ENCODE data around the gene CLDN4.

The CLDN4 gene

DNA sequence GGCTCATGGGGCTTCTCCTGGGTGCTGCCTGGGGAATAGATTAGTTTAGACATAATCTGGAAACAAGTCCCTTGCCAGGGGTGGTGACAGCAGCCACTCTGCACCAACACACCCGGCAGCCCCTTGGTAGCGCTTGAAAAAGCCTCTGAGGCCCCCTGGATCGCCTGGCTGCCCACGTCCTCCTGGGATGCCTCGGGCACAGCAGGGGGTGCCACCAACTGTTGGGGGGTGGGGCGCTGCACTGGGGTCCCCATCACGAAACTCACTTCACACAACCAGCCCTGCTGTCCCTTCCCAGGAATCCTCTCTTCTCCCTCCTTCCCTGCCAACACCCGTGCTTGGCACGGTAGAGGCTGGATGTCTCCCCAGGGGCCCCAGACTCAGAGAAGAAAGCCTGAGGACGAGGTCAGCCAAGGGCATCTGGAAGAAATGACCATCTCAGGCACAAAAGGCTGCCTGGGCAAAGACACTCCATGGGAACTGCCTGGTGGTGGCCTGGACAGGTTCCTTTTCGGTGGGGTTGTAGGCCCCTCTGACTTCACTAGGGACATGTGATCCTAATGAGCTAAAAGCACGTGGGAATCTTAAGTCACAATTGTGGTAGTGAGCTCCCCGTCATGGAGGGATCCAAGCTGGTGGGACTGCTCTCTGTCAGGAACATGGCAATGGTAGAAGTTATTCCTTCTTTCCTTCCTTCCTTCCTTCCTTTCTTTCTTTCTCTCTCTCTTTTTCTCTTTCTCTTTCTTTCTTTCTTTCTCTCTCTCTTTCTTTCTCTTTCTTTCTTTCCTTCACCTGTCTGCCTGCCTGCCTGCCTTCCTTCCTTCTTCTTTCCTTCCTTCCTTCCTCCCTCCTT, 41.5 kb downstream of the CLDN4 start:
- no peak for DNase-seq (ENCODE audit: low read depth in 3 of 3)

DNA sequence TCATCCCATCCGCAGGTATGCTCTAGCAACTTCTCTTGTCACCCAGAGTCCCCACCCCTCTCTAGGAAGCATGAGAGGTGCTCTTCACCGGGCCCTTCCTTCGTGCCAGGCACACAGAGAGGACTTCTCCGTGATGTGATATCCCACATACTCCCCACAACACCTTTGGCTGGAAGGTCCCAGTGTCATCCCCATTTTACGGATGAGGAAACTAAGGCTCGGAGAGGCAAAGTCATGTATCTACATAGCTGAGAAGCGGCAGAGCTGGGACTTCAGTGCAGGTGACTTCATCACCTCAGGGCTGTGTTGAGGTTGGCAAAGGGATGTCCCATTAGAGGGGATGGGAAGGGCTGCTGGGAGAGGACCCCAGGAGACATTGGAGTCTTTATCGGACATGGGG, 45.6 kb downstream of the CLDN4 start:
- DNase-seq (ENCODE audit: low read depth in 3 of 3): no peak

DNA sequence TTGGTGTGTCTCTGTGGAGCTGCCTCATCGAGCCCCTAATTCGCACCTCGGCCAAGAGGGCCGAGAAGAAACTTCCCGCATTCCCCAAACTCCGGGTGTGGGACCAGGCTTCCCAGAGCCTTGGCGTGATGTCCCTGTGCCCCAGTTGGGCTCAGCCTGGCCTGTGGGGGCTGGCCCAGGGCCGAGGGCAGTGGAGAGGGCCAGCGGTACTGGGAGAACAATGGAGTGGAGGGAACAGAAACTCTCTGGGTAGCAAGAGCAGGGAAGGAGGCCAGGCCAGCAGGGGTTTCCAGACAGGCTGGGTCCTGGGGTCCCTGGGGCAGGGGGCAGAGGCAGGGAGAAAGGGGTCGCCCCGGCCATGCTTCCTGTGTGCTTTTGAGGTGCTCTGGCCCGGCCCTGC, 46.2 kb downstream of the CLDN4 start:
- DNase-seq (ENCODE audit: low read depth in 3 of 3): no peak

DNA sequence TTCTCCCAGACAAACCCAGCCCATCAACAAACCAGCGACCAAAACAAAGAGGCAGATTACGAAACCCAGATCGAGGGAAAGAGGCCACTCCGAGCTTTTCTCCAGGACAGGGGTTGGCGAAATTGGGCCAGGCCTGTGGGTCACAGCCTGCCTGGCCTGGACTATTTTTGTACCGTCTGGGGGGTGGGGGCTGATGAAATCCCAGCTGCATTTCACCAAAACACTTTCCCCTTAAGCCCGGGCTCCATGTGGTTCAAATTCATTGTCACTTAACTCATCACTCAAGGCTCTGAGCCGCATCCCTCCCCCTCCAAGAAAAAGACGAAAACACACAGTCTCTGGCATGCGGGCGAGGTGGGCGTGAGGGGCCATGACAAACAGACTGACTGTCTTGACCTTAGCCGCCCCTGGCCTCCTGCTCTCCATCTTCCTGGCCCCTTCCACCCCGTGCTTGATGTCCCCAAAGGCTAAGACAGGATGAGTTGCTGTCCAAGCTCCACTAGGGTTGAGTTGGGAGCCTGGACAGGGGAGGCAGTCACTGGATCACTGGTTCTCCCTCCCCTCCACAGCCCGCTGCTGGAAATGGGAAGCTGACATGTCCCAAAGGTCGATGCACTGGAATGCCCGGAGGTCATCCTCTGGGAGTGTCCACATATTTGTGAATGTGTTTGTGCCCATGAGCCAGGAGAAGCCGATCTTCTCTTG, 49.3 kb downstream of the CLDN4 start:
- DNase-seq (ENCODE audit: low read depth in 3 of 3): no peak

DNA sequence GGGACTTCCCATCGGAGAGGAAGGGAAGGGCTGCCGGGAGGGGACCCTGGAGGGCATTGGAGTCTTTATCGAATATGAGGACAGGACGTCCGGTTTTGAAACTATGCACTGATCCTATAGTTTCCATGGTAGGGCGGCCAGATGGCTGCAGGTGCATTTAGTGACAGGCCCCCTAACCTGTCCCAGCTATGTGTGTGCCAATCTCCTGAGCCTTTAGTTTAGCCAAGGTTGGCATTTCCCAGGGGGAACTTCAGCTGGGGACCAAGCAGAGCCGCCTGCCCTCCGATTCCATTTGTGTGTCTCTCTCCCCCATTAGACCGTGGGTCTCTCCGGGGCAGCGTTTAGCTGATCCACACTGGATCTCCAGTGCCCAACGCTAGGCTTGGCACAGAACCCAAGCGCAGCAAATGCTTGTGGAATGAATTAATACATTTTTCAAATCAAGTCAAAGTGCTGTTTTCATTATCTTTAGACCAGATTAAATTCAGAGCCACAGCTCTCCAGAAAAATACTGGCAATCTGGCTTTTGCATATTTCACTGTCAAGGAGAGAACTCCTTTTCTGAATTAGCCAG, 50.0 kb downstream of the CLDN4 start:
- no peak for DNase-seq (ENCODE audit: low read depth in 3 of 3)

DNA sequence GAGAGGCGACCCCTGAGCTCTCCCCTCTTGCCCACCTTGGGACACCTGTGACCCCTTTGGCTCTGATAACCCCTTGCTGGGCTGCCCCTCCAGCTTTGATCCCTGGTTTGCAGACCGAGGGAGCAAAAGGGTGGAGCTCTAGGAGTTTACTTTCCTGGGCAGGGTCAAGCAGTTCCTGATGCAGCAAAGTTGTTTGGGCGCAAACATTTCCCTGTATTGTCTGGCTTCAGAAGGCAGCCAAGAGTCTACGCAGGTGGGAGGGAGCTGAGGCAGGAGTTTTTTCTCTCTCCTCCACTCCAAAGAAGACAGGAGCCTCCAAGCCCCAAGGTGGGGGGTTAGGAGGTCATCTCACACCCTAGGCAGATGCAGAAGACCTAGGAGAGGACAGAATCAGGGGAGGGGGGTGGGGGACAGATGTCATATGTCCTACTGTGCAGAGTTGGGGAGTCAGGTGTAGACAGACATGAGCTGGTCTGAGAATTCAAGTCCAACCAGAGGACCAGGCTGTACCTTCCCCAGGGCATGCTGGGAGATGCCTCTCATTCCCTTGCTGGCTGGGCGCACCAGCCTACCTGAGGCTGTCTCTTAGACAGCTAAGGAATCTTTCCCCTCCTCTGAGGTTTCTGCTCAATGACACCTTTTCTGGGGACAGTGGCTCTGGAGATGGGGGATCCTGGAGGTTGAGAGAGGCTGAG, 50.7 kb downstream of the CLDN4 start:
- no peak for DNase-seq (ENCODE audit: low read depth in 3 of 3)

DNA sequence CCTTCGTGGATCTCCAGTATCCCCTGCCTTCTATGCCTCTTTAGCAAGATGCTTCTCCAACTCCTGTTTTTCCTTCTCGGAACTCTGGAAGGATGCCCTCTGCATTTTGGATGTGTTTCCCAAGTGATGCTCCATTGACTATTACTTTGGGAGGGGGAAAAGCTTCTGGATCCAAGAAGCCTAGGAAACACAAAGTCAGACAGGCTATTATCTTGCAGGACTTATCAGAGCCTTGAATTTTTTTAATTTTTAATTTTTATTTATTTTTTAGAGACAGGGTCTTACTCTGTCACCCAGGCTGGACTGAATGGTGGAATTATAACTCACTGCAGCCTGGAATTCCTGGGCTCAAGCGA, 51.2 kb downstream of the CLDN4 start:
- DNase-seq (ENCODE audit: low read depth in 3 of 3): no peak

All from stimulated activated CD4-positive, alpha-beta T cell treated with anti-CD3 and anti-CD28 coated beads, TNF-alpha, amount 100 ng/mL, for 4 hours (primary cell).